Measurements from ENCODE around the gene EML6. TPM values are rescaled to one million over a fixed set of nuclear protein-coding genes. Genes with fewer than 3 reads are reported as not detected.

EML6 gene
- total and polyA plus RNA-seq, 10 of the 15 experiments (the other 5 are each of a cell fraction or from before 2014, with no cell fraction given) = 0.09 to 0.67 (median 0.21) TPM

DNA sequence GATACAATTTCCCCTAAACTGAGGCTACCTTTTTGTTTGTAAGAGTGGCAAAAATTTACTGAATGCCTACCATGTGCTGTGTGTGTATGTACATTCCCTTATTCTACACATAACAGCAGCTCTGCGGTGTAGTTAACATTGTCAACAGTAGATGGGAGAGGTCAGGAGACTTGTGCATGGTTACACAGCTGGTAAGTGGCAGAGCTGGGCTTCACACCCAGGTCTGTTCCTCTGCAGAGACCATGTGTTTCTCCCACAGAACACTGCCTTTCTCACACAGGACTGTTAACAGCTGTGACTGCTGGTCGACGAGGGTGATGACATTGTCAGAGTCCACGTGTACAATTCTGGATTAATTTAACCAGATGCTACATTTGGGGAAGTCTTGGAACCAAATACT lies 49.1 kb downstream of the EML6 start:
- H3K4me2 ChIP-seq (ENCODE audit: control insufficient read depth, insufficient read depth) = no peak overlapping the region
- FAIRE-seq = no peak
- BruUV-seq (replicated peaks) = no TSS peak
- ChIA-PET RAD21 (ENCODE audit: unreplicated experiment) (no interaction called here), CTCF (interaction anchor here (1.3 to 1.7 kb wide), 4 partner anchors 8 to 66 kb away, joined by 3 to 4 read pairs (median 4); no protein-coding TSS in a partner anchor), POLR2A (no interaction called here), SMC1A (ENCODE audit: uncharacterized antibody, unreplicated experiment) (interaction anchor here (1.0 to 1.2 kb wide), 3 partner anchors 20 to 405 kb away, joined by 3 read pairs; no protein-coding TSS in a partner anchor)
- no peak for ATAC-seq
- in situ Hi-C loops (cut with MboI) (no loop called here), intact Hi-C loops (cut with micrococcal nuclease; ENCODE audit: unreplicated experiment) (no loop called here)
- peaks cover 2% of the 10 kb centered on the region; the same call in 2 of the 3 replicates for H3K9me3 ChIP-seq (replicated peaks; ENCODE audit: control insufficient read depth, insufficient read depth, low read length)
- no peak overlapping the region for H3K27ac ChIP-seq (ENCODE audit: control insufficient read depth, insufficient read depth)
- no peaks in the 10 kb centered on the region for H4K20me1 ChIP-seq (ENCODE audit: control insufficient read depth, insufficient read depth)
- H3K27me3 ChIP-seq (replicated peaks in 1 of 2; ENCODE audit: control insufficient read depth in 2 of 2, insufficient read depth in 2 of 2, low read length in 1 of 2) = no peaks in the 10 kb centered on the region
- 63% methylated on average over 4 of the region's 4 CpGs for whole genome bisulfite sequencing (ENCODE audit: insufficient coverage, insufficient replicate concordance, low lambda C conversion rate, missing lambda C conversion rate)
- no peak overlapping the region for H3K9ac ChIP-seq (ENCODE audit: control insufficient read depth, insufficient read depth, low read length)
- H3K4me1 ChIP-seq (ENCODE audit: control insufficient read depth, insufficient read depth, low read length) = no peaks in the 10 kb centered on the region
- no peak overlapping the region for H3K4me3 ChIP-seq
- H3K36me3 ChIP-seq (ENCODE audit: control insufficient read depth in 2 of 2, insufficient read depth in 2 of 2, low read length in 1 of 2) = no peaks in the 10 kb centered on the region
- no peaks in the 10 kb centered on the region for H3K79me2 ChIP-seq (ENCODE audit: control insufficient read depth, insufficient read depth, low read length)
- H2AFZ ChIP-seq (ENCODE audit: control insufficient read depth, low read depth, low read length) = no peak overlapping the region
- DNase-seq (ENCODE audit: low read depth, low spot score) = no peak
- TF ChIP-seq SIN3A (IDR thresholded peaks at IDR 0.05; ENCODE audit: low read depth, low read length) (no peak), MEF2A (IDR thresholded peaks at IDR 0.05; ENCODE audit: insufficient read depth, low read depth, low read length) (no peak), MXI1 (IDR thresholded peaks at IDR 0.05; ENCODE audit: low read depth, low read length) (no peak), SREBF1 (IDR thresholded peaks at IDR 0.05; ENCODE audit: low read length) (no peak), JUND (IDR thresholded peaks at IDR 0.05; ENCODE audit: low read depth, low read length) (no peak), EZH2 (IDR thresholded peaks at IDR 0.05; ENCODE audit: borderline replicate concordance, control insufficient read depth, low read depth, low read length) (no peak), CHD1 (IDR thresholded peaks at IDR 0.05; ENCODE audit: low read depth, low read length) (no peak), NFYB (IDR thresholded peaks at IDR 0.05; ENCODE audit: insufficient read depth, low read depth, low read length) (no peak), USF1 (IDR thresholded peaks at IDR 0.05; ENCODE audit: borderline replicate concordance, extremely low read length, insufficient read depth, low read depth, low read length) (no peak)
- TF ChIP-seq, protein P1, sequence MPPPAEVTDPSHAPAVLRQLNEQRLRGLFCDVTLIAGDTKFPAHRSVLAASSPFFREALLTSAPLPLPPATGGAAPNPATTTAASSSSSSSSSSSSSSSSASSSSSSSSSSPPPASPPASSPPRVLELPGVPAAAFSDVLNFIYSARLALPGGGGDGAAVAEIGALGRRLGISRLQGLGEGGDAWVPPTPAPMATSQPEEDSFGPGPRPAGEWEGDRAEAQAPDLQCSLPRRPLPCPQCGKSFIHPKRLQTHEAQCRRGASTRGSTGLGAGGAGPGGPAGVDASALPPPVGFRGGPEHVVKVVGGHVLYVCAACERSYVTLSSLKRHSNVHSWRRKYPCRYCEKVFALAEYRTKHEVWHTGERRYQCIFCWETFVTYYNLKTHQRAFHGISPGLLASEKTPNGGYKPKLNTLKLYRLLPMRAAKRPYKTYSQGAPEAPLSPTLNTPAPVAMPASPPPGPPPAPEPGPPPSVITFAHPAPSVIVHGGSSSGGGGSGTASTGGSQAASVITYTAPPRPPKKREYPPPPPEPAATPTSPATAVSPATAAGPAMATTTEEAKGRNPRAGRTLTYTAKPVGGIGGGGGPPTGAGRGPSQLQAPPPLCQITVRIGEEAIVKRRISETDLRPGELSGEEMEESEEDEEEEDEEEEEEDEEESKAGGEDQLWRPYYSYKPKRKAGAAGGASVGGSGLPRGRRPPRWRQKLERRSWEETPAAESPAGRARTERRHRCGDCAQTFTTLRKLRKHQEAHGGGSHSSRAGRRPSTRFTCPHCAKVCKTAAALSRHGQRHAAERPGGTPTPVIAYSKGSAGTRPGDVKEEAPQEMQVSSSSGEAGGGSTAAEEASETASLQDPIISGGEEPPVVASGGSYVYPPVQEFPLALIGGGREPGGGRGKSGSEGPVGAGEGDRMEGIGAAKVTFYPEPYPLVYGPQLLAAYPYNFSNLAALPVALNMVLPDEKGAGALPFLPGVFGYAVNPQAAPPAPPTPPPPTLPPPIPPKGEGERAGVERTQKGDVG (CRISPR knock-in tag; IDR thresholded peaks at IDR 0.05) = no peak
- TF ChIP-seq, protein P2, sequence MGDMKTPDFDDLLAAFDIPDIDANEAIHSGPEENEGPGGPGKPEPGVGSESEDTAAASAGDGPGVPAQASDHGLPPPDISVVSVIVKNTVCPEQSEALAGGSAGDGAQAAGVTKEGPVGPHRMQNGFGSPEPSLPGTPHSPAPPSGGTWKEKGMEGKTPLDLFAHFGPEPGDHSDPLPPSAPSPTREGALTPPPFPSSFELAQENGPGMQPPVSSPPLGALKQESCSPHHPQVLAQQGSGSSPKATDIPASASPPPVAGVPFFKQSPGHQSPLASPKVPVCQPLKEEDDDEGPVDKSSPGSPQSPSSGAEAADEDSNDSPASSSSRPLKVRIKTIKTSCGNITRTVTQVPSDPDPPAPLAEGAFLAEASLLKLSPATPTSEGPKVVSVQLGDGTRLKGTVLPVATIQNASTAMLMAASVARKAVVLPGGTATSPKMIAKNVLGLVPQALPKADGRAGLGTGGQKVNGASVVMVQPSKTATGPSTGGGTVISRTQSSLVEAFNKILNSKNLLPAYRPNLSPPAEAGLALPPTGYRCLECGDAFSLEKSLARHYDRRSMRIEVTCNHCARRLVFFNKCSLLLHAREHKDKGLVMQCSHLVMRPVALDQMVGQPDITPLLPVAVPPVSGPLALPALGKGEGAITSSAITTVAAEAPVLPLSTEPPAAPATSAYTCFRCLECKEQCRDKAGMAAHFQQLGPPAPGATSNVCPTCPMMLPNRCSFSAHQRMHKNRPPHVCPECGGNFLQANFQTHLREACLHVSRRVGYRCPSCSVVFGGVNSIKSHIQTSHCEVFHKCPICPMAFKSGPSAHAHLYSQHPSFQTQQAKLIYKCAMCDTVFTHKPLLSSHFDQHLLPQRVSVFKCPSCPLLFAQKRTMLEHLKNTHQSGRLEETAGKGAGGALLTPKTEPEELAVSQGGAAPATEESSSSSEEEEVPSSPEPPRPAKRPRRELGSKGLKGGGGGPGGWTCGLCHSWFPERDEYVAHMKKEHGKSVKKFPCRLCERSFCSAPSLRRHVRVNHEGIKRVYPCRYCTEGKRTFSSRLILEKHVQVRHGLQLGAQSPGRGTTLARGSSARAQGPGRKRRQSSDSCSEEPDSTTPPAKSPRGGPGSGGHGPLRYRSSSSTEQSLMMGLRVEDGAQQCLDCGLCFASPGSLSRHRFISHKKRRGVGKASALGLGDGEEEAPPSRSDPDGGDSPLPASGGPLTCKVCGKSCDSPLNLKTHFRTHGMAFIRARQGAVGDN (IDR thresholded peaks at IDR 0.05) = no peak
- TF ChIP-seq, protein P3, sequence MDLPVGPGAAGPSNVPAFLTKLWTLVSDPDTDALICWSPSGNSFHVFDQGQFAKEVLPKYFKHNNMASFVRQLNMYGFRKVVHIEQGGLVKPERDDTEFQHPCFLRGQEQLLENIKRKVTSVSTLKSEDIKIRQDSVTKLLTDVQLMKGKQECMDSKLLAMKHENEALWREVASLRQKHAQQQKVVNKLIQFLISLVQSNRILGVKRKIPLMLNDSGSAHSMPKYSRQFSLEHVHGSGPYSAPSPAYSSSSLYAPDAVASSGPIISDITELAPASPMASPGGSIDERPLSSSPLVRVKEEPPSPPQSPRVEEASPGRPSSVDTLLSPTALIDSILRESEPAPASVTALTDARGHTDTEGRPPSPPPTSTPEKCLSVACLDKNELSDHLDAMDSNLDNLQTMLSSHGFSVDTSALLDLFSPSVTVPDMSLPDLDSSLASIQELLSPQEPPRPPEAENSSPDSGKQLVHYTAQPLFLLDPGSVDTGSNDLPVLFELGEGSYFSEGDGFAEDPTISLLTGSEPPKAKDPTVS (IDR thresholded peaks at IDR 0.05; ENCODE audit: low read depth, low read length) = no peak
- TF ChIP-seq, protein P4, sequence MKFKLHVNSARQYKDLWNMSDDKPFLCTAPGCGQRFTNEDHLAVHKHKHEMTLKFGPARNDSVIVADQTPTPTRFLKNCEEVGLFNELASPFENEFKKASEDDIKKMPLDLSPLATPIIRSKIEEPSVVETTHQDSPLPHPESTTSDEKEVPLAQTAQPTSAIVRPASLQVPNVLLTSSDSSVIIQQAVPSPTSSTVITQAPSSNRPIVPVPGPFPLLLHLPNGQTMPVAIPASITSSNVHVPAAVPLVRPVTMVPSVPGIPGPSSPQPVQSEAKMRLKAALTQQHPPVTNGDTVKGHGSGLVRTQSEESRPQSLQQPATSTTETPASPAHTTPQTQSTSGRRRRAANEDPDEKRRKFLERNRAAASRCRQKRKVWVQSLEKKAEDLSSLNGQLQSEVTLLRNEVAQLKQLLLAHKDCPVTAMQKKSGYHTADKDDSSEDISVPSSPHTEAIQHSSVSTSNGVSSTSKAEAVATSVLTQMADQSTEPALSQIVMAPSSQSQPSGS (IDR thresholded peaks at IDR 0.05; ENCODE audit: low read length) = no peak

Measured in GM12878 (cell line).